T-helper 17 cell (primary cell): ENCODE data around the gene TRIM36. TPM values are rescaled to one million over a fixed set of nuclear protein-coding genes. Genes with fewer than 3 reads are reported as not detected.
A peak's percentile ranks its signal among the peaks of the same experiment; 100 is the strongest.

ENCODE experiments used
- ATAC-seq: fragments of 150-1000 bp; cut with Tn5 transposase; 2 replicates; pipeline ENCODE4 v1.10.0; 2021; ENCODE audit warnings: mild to moderate bottlenecking, moderate library complexity
- DNase-seq, 3 donors: peaks; one replicate each; pipeline versions ENCODE4 v3.0.0 to v3.0.0-alpha.2; 2020 to 2021
- H3K9me3 ChIP-seq: one replicate; pipeline ENCODE4 v1.7.0; 2013; ENCODE audit warnings: low read length, mild to moderate bottlenecking; ENCODE audit not compliant: control insufficient read depth, poor library complexity, severe bottlenecking
- H3K27ac Mint-ChIP-seq: one replicate; pipeline ENCODE4 v1.8.0; 2022; ENCODE audit warnings: mild to moderate bottlenecking, moderate library complexity, mixed read lengths
- H3K27me3 Mint-ChIP-seq: one replicate; pipeline ENCODE4 v1.8.0; 2022; ENCODE audit warnings: mixed read lengths
- H3K36me3 Mint-ChIP-seq: one replicate; pipeline ENCODE4 v1.8.0; 2022; ENCODE audit warnings: low read depth, mixed read lengths
- H3K4me1 Mint-ChIP-seq: one replicate; pipeline ENCODE4 v1.8.0; 2022; ENCODE audit warnings: mild to moderate bottlenecking, mixed read lengths
- H3K4me3 Mint-ChIP-seq: one replicate; pipeline ENCODE4 v1.8.0; 2022; ENCODE audit warnings: mild to moderate bottlenecking, moderate library complexity, mixed read lengths
- total RNA-seq, 4 donors: library from RNA in 2 of 4; stranded (reverse) in 2 of 4; gene quantifications; one replicate each; pipeline ENCODE4 v1.2.3 and lab custom pipeline; 2022 to 2026

Gene TRIM36
- total RNA-seq, 2 donors from 2014 or later = 0.40 TPM; not detected in 1

DNA sequence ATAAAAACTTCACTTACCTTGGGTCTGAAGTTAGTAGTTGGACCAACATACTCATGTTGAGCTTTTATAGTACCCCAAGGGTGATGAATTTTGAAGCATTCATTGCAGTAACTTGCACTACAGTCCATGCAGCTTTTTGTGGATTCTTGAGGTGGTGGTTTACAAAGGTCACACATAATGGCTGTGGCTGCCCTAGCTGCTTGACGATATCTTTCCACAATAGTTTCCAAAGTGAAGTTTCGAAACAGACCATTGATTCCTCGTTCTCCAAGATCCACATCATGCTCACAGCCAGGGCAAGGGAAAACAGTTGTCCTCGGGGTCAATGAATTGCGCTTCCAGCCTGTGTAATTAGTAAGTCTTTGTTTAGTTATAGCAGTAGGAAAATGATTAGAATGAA is 22.7 kb downstream of the TRIM36 start:
- peaks cover 5% of the 10 kb centered on the region for H3K9me3 ChIP-seq
- Mint-ChIP-seq H3K4me3 (no peak overlapping the region), H3K27me3 (peaks cover 7% of the 10 kb centered on the region), H3K27ac (no peak overlapping the region), H3K4me1 (no peaks in the 10 kb centered on the region), H3K36me3 (no peaks in the 10 kb centered on the region)
- DNase-seq = no peak
- no peak for ATAC-seq

GRCh38 chr5:115136294-115136693 is 33.4 kb downstream of the TRIM36 start:
- no peaks in the 10 kb centered on the region for H3K36me3 Mint-ChIP-seq
- ATAC-seq (no peak), DNase-seq (no peak)
- H3K4me3 Mint-ChIP-seq = no peak overlapping the region
- no peak overlapping the region for H3K27ac Mint-ChIP-seq
- no peaks in the 10 kb centered on the region for H3K9me3 ChIP-seq
- peaks cover 2% of the 10 kb centered on the region for H3K4me1 Mint-ChIP-seq
- peaks cover 28% of the 10 kb centered on the region for H3K27me3 Mint-ChIP-seq

GRCh38 chr5:115132465-115132864 is 37.2 kb downstream of the TRIM36 start:
- H3K9me3 ChIP-seq = no peaks in the 10 kb centered on the region
- peaks cover 26% of the 10 kb centered on the region for H3K27me3 Mint-ChIP-seq
- no peaks in the 10 kb centered on the region for H3K36me3 Mint-ChIP-seq
- H3K27ac Mint-ChIP-seq = no peak overlapping the region
- no peak for DNase-seq
- no peak for ATAC-seq
- no peak overlapping the region for H3K4me3 Mint-ChIP-seq
- peaks cover 2% of the 10 kb centered on the region for H3K4me1 Mint-ChIP-seq

DNA sequence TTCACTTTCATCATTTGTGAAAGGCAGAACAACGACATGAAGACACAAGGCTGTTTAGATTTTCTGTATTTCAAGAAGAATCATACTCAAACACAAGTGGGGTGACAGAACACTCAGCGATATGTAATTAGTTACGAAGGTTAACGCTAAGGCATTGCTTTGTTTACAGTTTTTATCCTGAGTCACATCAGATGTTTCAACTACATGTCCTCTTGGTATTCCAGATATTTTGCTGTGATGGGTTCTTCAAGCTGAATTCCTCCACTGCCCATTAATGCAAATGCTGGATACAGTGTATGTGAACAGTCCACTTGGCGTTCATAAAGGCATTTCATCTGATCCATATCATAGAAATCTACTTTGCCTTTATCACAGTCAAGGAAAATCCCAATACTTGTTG is 43.4 kb downstream of the TRIM36 start:
- no peaks in the 10 kb centered on the region for H3K4me1 Mint-ChIP-seq
- peaks cover 23% of the 10 kb centered on the region for H3K27me3 Mint-ChIP-seq
- no peaks in the 10 kb centered on the region for H3K36me3 Mint-ChIP-seq
- DNase-seq (no peak), ATAC-seq (no peak)
- no peak overlapping the region for H3K27ac Mint-ChIP-seq
- H3K4me3 Mint-ChIP-seq = no peak overlapping the region
- no peaks in the 10 kb centered on the region for H3K9me3 ChIP-seq

- H3K27ac Mint-ChIP-seq = no peak overlapping the region
- H3K9me3 ChIP-seq = no peaks in the 10 kb centered on the region
- H3K27me3 Mint-ChIP-seq = peaks cover 17% of the 10 kb centered on the region
- H3K4me3 Mint-ChIP-seq = no peak overlapping the region
- DNase-seq (no peak), ATAC-seq (no peak)
- peaks cover 3% of the 10 kb centered on the region for H3K36me3 Mint-ChIP-seq
- H3K4me1 Mint-ChIP-seq = no peaks in the 10 kb centered on the region
These were observed 45.0 kb downstream of the TRIM36 start for GRCh38 chr5:115124741-115125140.

- Mint-ChIP-seq H3K27me3 (peaks cover 47% of the 10 kb centered on the region), H3K27ac (no peak overlapping the region), H3K36me3 (peaks cover 6% of the 10 kb centered on the region), H3K4me1 (no peaks in the 10 kb centered on the region), H3K4me3 (no peak overlapping the region)
- DNase-seq (no peak), ATAC-seq (no peak)
- H3K9me3 ChIP-seq = no peaks in the 10 kb centered on the region
These were observed 53.7 kb downstream of the TRIM36 start for GRCh38 chr5:115116001-115116400.

DNA sequence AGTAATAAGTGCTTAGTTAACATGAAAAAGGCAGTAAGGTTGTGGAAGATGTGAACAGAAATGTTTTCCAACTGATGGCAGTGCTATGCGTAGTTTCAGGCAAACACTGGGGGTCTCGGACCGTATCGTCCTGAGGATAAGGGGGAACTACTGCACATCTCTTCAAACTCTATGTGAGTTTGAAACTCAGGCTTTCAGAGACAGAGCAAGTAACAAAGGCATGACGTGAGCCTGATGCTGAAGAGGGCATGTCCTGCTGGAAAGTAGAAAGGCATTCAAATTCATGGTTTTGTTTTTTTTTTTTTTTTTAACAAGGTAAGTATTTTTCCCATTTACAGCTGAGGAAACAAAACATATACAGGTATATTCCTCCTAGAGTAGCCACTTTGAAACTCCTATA is 59.9 kb downstream of the TRIM36 start:
- no peaks in the 10 kb centered on the region for H3K9me3 ChIP-seq
- no peak overlapping the region for H3K27ac Mint-ChIP-seq
- no peaks in the 10 kb centered on the region for H3K36me3 Mint-ChIP-seq
- H3K4me3 Mint-ChIP-seq = no peak overlapping the region
- ATAC-seq (no peak), DNase-seq (no peak)
- peaks cover 2% of the 10 kb centered on the region for H3K4me1 Mint-ChIP-seq
- H3K27me3 Mint-ChIP-seq = peaks cover 64% of the 10 kb centered on the region

DNA sequence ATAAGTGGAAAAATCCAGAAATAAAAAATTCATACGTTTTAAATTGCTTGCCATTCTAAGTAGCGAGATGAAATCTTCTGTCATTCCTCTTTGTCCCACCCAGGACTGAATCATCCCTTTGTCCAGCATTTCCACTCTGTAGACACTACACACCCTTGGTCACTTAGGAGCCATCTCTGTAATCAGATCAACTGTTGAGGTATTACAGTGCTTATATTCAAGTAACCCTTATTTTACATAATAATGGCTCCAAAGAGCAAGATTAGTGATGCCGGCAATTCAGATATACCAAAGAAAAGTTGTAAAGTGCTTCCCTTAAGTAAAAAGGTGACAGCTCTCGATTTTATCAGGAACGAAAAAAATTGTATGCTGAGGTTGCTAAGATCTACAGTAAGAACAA is 60.4 kb downstream of the TRIM36 start:
- Mint-ChIP-seq H3K4me1 (peaks cover 2% of the 10 kb centered on the region), H3K4me3 (no peak overlapping the region), H3K36me3 (no peaks in the 10 kb centered on the region), H3K27ac (no peak overlapping the region), H3K27me3 (peaks cover 64% of the 10 kb centered on the region)
- ATAC-seq (no peak), DNase-seq (no peak)
- no peaks in the 10 kb centered on the region for H3K9me3 ChIP-seq

- DNase-seq (no peak), ATAC-seq (no peak)
- Mint-ChIP-seq H3K36me3 (no peaks in the 10 kb centered on the region), H3K27ac (no peak overlapping the region), H3K27me3 (peaks cover 25% of the 10 kb centered on the region), H3K4me3 (no peak overlapping the region), H3K4me1 (no peaks in the 10 kb centered on the region)
- H3K9me3 ChIP-seq = no peaks in the 10 kb centered on the region
These were observed 69.3 kb downstream of the TRIM36 start for GRCh38 chr5:115100319-115100955.

GRCh38 chr5:115098041-115098702 is 71.5 kb downstream of the TRIM36 start:
- peaks cover 3% of the 10 kb centered on the region for H3K36me3 Mint-ChIP-seq
- ATAC-seq = peak; percentile 53
- H3K4me1 Mint-ChIP-seq = no peaks in the 10 kb centered on the region
- H3K27ac Mint-ChIP-seq = no peak overlapping the region
- H3K27me3 Mint-ChIP-seq = peaks cover 19% of the 10 kb centered on the region
- no peak for DNase-seq
- H3K4me3 Mint-ChIP-seq = no peak overlapping the region
- H3K9me3 ChIP-seq = no peaks in the 10 kb centered on the region

- no peak overlapping the region for H3K27ac Mint-ChIP-seq
- no peaks in the 10 kb centered on the region for H3K9me3 ChIP-seq
- peaks cover 24% of the 10 kb centered on the region for H3K27me3 Mint-ChIP-seq
- no peak for ATAC-seq
- peaks cover 3% of the 10 kb centered on the region for H3K36me3 Mint-ChIP-seq
- H3K4me3 Mint-ChIP-seq = no peak overlapping the region
- H3K4me1 Mint-ChIP-seq = no peaks in the 10 kb centered on the region
- DNase-seq = no peak
These were observed 72.5 kb downstream of the TRIM36 start for GRCh38 chr5:115097236-115097635.

- no peaks in the 10 kb centered on the region for H3K9me3 ChIP-seq
- no peak overlapping the region for H3K27ac Mint-ChIP-seq
- ATAC-seq (no peak), DNase-seq (no peak)
- H3K36me3 Mint-ChIP-seq = peaks cover 3% of the 10 kb centered on the region
- H3K4me3 Mint-ChIP-seq = no peak overlapping the region
- peaks cover 34% of the 10 kb centered on the region for H3K27me3 Mint-ChIP-seq
- no peaks in the 10 kb centered on the region for H3K4me1 Mint-ChIP-seq
These were observed 73.5 kb downstream of the TRIM36 start for GRCh38 chr5:115096034-115096769.

- no peak for ATAC-seq
- peaks cover 59% of the 10 kb centered on the region for H3K27me3 Mint-ChIP-seq
These were observed 81.8 kb downstream of the TRIM36 start for GRCh38 chr5:115087951-115088350.

More at GRCh38 chr5:115087951-115088350, 81.8 kb downstream of the TRIM36 start:
- no peaks in the 10 kb centered on the region for H3K9me3 ChIP-seq
- no peak overlapping the region for H3K27ac Mint-ChIP-seq
- H3K36me3 Mint-ChIP-seq = no peaks in the 10 kb centered on the region
- no peak for DNase-seq
- H3K4me3 Mint-ChIP-seq = no peak overlapping the region
- H3K4me1 Mint-ChIP-seq = no peaks in the 10 kb centered on the region
